ENCODE measurements around the gene OR1E2.

DNA sequence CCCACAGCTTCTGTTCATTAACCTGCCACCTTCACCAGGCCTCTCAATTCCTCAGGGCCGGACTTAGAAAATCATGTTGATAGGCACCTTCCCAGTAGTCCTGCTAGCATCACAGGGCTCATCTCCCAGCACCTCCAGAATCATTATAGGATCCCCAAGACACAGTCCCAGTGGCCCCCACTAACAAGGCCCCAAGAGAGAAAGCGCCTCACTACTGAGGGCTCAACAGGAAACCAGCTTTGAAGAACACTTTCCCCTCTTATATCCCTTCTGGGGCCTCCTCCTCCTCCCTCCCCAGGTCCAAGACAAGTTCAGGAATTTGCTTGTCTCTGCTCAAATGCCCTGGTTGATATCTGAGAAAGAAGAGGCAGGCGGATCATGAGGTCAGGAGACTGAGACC, 22.6 kb downstream of the OR1E2 start, which contains the start of gene OR3A3:
- TF ChIP-seq, protein P1, sequence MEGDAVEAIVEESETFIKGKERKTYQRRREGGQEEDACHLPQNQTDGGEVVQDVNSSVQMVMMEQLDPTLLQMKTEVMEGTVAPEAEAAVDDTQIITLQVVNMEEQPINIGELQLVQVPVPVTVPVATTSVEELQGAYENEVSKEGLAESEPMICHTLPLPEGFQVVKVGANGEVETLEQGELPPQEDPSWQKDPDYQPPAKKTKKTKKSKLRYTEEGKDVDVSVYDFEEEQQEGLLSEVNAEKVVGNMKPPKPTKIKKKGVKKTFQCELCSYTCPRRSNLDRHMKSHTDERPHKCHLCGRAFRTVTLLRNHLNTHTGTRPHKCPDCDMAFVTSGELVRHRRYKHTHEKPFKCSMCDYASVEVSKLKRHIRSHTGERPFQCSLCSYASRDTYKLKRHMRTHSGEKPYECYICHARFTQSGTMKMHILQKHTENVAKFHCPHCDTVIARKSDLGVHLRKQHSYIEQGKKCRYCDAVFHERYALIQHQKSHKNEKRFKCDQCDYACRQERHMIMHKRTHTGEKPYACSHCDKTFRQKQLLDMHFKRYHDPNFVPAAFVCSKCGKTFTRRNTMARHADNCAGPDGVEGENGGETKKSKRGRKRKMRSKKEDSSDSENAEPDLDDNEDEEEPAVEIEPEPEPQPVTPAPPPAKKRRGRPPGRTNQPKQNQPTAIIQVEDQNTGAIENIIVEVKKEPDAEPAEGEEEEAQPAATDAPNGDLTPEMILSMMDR (IDR thresholded peaks at IDR 0.05), result no peak
- TF ChIP-seq EP300 (IDR thresholded peaks at IDR 0.05), result no peak

Measured in tibial nerve (tissue), 4 donors.